Breast epithelium (tissue), 4 donors: ENCODE results near the gene CCDC57. TPM values are rescaled to one million over a fixed set of nuclear protein-coding genes. Genes with fewer than 3 reads are reported as not detected.

Experiments
- DNase-seq, 2 donors: peaks; one replicate each; pipeline ENCODE4 v3.0.0-alpha.2; 2019; ENCODE audit warnings: low spot score in 2 of 2
- H3K27ac ChIP-seq, 2 donors: fragments of 200-600 bp; sonication (generic) in 1 of 2; one replicate each; pipeline ENCODE4 v1.5.1; 2016 to 2019; ENCODE audit warnings: mild to moderate bottlenecking in 1 of 2
- H3K27me3 ChIP-seq, 2 donors: fragments of 200-600 bp; sonication (generic) in 1 of 2; one replicate each; pipeline versions ENCODE4 v1.5.1 to v1.6.0; 2017 to 2019; ENCODE audit warnings: control low read depth in 1 of 2, mild to moderate bottlenecking in 1 of 2
- H3K36me3 ChIP-seq: fragments of 200-600 bp; one replicate; pipeline ENCODE4 v1.5.1; 2019
- H3K4me1 ChIP-seq, 2 donors: fragments of 200-600 bp; sonication (generic); one replicate each; pipeline ENCODE4 v1.5.1; 2016 to 2019; ENCODE audit warnings: control low read depth in 1 of 2
- H3K4me3 ChIP-seq, 3 donors: fragments of 200-600 bp; sonication (generic); 1 replicate in 2 of 3; 2 replicates in 1 of 3; pipeline ENCODE4 v1.5.1; 2016 to 2019; ENCODE audit warnings: mild to moderate bottlenecking in 3 of 3, moderate library complexity in 2 of 3
- H3K9me3 ChIP-seq, 2 donors: fragments of 200-600 bp; sonication (generic) in 1 of 2; one replicate each; pipeline ENCODE4 v1.5.1; 2016 to 2019; ENCODE audit warnings: control low read depth in 1 of 2
- POLR2A ChIP-seq: fragments of 450-650 bp; IDR thresholded peaks from one replicate; pipeline ENCODE4 v1.6.1; 2016; ENCODE audit warnings: antibody characterized with exemption, mild to moderate bottlenecking, moderate library complexity
- POLR2AphosphoS5 ChIP-seq, 3 donors: sonication (generic); formaldehyde crosslinking; IDR thresholded peaks; one replicate each; pipeline ENCODE4 v1.6.1; 2017; ENCODE audit warnings: antibody characterized with exemption in 3 of 3
- intact Hi-C: fragments of 100-400 bp; cut with DNase I; formaldehyde crosslinking; loops from one replicate; pipeline ENCODE4 v1.15.1; 2023; ENCODE audit warnings: low total_unique reads
- total RNA-seq, 3 donors: library from RNA; depleted of rRNA; stranded (reverse); fragments of >200 nt; gene quantifications; one replicate each; pipeline ENCODE4 v1.1.0, GENCODE V29; 2016
- TF ChIP-seq, protein P1 (sequence below), 3 donors: fragments of 450-650 bp; IDR thresholded peaks; one replicate each; pipeline ENCODE4 v1.5.1; 2016 to 2017; ENCODE audit warnings: antibody characterized with exemption in 3 of 3, mild to moderate bottlenecking in 3 of 3, moderate library complexity in 3 of 3

CCDC57 gene
- total RNA-seq, 3 donors from 2014 or later: 13.4 to 56.9 (median 52.8) TPM

DNA sequence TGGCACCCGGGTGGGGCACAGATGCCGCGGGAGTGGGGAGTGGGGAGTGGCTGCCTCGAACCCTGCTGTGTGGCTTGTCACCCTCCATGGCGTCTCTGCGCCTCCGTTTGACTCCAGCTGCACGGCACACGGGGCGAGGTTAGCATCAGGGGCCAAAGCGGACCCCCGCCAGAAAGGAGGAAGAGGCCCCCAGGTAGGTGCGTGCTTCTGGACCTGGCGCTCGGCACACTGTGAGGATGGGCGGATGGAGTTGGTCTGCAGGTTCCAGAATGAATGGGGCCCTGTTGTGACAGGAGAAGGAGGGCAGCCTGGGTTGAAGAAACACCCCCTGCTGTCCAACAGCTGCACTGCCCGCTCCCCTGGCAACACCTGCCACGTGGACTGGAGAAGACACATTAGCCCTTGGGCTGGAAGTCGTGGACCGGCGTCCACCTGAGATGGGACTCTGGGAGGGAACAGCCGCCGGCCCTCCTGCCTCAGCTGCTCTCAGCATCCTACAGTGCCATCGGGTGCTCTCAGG lies 105.2 kb downstream of the CCDC57 start:
- Histone ChIP-seq H3K4me1 (peaks cover 24 to 37% of the 10 kb centered on the region in 2 donors), H3K27ac (peak overlapping the region; percentile 95 to 97), H3K36me3 (no peaks in the 10 kb centered on the region), H3K4me3 (no peak overlapping the region), H3K9me3 (no peaks in the 10 kb centered on the region), H3K27me3 (no peaks in the 10 kb centered on the region)
- TF ChIP-seq POLR2AphosphoS5 (IDR thresholded peaks at IDR 0.05): no peak
- TF ChIP-seq, protein P1, sequence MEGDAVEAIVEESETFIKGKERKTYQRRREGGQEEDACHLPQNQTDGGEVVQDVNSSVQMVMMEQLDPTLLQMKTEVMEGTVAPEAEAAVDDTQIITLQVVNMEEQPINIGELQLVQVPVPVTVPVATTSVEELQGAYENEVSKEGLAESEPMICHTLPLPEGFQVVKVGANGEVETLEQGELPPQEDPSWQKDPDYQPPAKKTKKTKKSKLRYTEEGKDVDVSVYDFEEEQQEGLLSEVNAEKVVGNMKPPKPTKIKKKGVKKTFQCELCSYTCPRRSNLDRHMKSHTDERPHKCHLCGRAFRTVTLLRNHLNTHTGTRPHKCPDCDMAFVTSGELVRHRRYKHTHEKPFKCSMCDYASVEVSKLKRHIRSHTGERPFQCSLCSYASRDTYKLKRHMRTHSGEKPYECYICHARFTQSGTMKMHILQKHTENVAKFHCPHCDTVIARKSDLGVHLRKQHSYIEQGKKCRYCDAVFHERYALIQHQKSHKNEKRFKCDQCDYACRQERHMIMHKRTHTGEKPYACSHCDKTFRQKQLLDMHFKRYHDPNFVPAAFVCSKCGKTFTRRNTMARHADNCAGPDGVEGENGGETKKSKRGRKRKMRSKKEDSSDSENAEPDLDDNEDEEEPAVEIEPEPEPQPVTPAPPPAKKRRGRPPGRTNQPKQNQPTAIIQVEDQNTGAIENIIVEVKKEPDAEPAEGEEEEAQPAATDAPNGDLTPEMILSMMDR (IDR thresholded peaks at IDR 0.05): peak in 1 of 3 donors; percentile 14
- intact Hi-C loops: no loop called here
- DNase-seq: no peak

DNA sequence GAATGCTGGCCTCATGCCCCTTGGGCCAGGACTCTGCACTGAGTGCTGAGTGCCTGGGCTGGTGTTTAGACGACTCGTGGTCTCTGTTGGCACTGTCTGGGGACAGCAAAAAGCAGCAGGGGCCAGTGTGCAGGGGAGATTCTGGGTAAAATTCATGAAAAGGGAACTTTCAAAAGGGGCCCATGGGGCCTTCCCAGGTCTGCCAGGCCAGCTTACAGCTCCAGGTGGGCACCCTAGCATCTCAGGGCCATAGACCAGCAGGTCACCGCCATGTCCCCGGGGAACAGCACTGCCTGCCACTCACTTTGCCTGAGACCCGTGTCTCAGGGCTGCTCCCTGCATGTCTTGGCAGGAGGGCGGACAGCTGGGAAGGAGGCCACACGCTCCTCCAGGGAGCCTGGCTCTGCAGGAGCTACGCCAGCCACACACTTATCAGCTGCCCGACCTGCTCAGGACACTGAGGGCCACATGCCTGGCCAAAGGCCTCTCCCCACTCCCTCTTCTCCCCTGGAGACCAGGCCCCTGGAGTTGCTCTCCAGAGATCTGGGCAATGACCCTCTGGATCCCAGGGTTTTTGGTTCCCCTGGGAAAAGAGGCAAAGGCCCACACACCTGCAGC lies 105.8 kb downstream of the CCDC57 start:
- Histone ChIP-seq H3K27me3 (no peaks in the 10 kb centered on the region), H3K4me3 (peak overlapping the region; percentile 17 to 57 (median 32)), H3K36me3 (no peaks in the 10 kb centered on the region), H3K9me3 (no peaks in the 10 kb centered on the region), H3K27ac (peak overlapping the region; percentile 95 to 97), H3K4me1 (peaks cover 26 to 38% of the 10 kb centered on the region in 2 donors)
- no peak for DNase-seq
- intact Hi-C loops: loop anchor here (1.0 kb wide), 1 partner anchor 47 kb away; no protein-coding TSS in a partner anchor
- TF ChIP-seq POLR2AphosphoS5 (IDR thresholded peaks at IDR 0.05) (no peak), POLR2A (no peak)
- TF ChIP-seq, protein P1 (IDR thresholded peaks at IDR 0.05): no peak

DNA sequence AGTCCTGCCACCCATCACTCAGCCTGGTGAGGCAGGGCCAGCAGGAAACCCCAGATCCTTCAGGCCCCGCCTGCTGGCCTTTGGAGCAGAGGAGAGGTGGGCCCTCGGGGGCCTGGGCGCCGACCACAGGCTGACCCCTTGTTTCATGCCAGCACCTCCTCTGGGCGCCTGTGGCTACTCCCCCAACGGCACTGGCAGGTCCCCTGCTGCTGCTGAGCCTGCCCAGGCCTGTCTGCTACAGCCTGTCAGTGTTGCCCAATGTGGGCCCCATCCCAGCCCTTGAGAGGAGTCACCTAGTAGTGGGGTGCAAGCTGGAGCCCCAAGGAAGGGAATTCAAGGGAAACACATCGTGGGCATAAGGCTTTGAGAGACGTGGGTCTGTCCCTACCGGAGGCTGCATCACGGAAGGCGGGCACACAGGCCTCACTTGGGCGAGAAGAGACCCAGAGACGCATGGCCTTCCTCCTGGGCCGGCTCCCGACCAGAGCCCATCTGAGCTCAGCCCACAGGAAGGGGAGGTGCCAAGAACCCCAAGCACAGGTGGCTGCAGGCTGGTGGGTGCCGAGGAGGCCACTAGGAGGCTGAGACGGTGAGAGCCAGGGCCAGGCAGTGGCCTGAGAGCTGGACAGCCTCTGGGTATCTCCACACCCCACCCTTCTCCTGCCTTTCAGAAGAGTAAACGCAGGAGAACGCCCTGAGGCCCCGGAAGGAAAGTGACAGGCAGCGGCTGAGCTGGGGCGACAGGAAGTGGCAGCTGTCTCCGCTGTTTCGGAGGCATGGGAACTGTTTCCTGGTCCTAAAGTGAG lies 106.6 kb downstream of the CCDC57 start:
- Histone ChIP-seq H3K4me3 (peak overlapping the region; percentile 17 to 57 (median 32)), H3K27ac (peak overlapping the region; percentile 95 to 97), H3K4me1 (peaks cover 33 to 45% of the 10 kb centered on the region in 2 donors), H3K36me3 (no peaks in the 10 kb centered on the region), H3K27me3 (no peaks in the 10 kb centered on the region), H3K9me3 (no peaks in the 10 kb centered on the region)
- peak; percentile 63 to 88 for DNase-seq
- TF ChIP-seq POLR2AphosphoS5 (IDR thresholded peaks at IDR 0.05) (peak in 1 of 3 donors; percentile 30), POLR2A (no peak)
- TF ChIP-seq, protein P1 (IDR thresholded peaks at IDR 0.05): peak; percentile 28 to 48 (median 31)
- intact Hi-C loops: loop anchor here (1.0 kb wide), 1 partner anchor 47 kb away; no protein-coding TSS in a partner anchor

DNA sequence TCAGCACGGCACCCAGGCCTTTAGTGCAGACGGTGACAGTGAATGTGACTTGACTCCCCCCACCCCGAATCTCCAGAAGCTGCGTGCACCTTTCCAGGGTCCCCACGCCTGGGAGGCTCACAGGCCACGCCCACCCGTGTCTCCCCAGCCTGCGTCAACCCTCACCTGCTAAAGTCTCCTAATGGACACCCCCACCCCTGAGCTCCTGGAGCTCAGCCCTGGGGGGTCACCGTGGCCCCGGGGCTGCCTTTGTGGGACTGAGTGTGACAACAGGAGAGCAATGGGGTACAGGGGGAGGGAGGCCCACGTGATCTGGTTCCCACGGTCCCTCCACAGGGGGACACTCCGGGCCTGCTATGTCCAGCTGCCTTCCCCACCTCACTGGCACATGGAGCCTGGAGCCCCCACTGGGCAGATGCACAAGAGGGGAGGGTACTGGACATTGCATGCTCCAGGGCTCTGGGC lies 107.2 kb downstream of the CCDC57 start:
- intact Hi-C loops: no loop called here
- no peak for DNase-seq
- H3K27ac ChIP-seq: peak overlapping the region; percentile 95 to 97
- no peaks in the 10 kb centered on the region for H3K36me3 ChIP-seq
- H3K9me3 ChIP-seq: no peaks in the 10 kb centered on the region
- TF ChIP-seq POLR2A (no peak), POLR2AphosphoS5 (IDR thresholded peaks at IDR 0.05) (no peak)
- TF ChIP-seq, protein P1 (IDR thresholded peaks at IDR 0.05): no peak
- H3K4me3 ChIP-seq: peak overlapping the region in 2 of 3 donors; percentile 32 to 57
- H3K4me1 ChIP-seq: peaks cover 35 to 50% of the 10 kb centered on the region in 2 donors
- no peaks in the 10 kb centered on the region for H3K27me3 ChIP-seq
